NCI-H748 (cell line): ENCODE measurements around the gene REEP3.
"Not testable (repeated sequence)": the region's sequence is repeated elsewhere in the genome, so short reads cannot be mapped to it uniquely, and the experiment has no call there.

Source experiments
- DNase-seq: peaks from one replicate; lab custom pipeline; 2025; ENCODE audit not compliant: unreplicated experiment; lab: John Stamatoyannopoulos, UW

Gene REEP3

DNA sequence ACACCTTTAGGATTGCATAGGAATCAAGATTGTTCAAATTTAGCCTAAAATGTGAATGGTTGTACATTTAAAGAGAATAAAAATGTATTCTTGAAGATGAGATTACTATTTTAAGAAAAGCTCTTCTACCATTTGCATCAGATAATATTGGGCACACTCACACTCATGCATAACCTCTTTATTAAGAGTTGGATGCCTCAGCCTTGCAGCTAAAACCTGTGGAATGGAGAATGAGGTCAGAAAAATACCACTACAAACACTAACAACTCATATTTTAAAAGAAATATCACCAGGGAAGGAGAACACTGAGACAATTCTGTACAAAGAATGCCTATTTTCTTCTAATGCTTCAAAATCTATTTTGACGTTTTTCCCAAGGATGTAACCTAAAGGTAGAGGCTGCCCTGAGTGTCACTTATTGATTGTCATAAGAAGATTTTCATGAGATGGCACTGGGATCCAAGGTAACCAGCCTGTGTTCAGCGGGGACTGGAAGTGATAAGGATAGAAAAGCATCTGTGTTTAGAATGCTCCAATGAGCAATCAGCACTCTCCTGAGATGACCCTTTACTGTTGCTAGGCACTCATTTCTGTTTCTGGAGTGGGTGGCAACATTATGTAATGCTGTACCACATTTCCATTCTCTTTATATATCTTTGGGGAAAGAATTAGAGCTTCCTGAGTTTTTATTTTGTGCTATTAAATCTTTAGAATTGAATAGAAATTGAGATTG, 26.6 kb downstream of the REEP3 start:
- peak; percentile 25 for DNase-seq

DNA sequence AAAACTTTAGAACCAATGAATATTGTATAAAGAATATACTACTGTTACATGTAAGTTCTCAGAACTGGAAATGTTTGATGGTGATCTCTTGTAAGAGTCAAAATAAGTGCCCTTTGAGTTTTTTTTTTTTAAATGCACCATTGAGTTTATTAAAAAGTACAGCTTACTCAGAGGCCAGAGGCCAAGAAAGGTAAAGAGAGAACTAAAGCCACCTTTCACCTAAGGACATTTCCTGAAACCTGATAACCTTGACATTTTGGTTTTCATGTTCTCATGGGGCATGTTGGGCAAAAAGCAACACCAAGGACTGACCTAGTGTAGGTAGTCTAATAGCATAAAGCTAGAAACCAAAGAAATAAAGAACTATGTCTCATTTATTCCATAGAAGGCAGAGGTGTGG, 27.7 kb downstream of the REEP3 start:
- DNase-seq, result no peak

DNA sequence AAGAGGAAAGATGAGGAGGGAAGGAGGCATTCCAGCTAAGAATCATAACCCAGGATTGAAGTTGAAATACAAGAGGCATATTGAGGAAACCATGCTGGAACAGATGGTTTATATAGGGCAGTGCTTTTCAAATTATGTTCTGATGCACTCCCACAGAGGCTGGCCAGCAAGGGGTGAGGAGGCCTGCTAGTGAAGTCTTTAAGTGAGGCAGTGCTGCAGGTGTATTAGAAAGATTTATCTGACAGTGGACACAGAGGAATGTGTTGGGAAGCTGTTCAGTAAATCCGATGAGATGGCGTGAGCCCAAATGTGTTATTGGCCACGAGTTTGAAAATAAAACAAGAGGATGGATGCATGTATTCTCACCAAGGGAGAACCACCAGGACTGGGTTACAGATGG, 28.6 kb downstream of the REEP3 start:
- DNase-seq, result no peak

DNA sequence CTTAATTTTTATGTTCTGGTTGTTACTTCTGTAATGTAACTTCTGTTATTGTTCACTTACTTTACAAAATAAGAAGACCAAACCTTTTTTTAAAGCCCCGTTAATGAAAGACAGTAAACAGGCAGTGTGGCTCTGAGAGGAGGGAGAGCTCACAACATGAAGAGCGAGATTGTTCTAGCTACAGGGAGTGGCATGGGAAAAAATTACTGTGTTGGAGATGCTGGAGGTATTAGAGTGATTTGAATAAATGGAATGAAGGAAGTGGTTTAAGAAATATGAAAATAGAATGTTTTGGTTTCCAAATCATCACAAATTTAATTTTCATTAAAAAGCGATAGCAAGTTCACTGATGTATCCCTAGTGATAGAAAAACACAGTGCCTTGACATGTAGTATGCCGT, 31.8 kb downstream of the REEP3 start:
- no peak for DNase-seq

DNA sequence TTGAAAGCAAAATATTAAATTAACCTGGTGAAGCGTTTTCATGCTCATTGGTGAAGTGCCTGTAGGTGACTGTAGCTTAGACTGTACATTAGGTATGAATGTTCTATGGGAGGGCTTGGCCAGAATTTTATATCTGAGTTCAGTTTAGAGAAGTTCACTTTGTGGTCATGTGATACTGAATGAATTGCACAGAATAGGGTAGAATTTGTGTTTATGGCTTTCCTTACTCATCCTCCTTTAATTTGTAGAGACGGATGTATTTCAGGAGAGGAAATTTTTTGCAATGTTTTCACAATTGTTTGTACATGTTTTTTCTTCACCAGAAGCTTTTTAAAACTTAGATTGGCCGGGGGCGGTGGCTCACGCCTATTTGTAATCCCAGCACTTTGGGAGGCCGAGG, 32.3 kb downstream of the REEP3 start:
- DNase-seq, result no peak

DNA sequence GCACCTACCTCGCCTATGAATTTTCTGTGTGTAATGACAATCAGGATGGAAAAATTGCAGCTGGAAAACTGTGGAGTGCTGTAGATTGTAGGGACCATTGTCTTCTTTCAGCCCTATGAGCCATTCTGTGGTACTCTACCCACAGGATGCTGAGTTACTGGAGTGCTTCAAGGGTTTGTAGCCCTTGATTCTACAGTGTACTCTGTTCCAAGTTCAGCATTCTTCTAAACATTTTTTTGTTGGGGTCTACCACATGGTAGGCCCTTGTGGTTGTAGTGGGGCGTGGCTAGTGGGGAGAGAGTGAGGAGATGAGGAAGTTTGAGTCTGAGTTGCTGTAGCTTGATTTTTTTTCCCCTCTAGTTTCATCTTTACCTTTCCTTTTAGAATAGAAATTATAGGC, 33.5 kb downstream of the REEP3 start:
- no peak for DNase-seq

DNA sequence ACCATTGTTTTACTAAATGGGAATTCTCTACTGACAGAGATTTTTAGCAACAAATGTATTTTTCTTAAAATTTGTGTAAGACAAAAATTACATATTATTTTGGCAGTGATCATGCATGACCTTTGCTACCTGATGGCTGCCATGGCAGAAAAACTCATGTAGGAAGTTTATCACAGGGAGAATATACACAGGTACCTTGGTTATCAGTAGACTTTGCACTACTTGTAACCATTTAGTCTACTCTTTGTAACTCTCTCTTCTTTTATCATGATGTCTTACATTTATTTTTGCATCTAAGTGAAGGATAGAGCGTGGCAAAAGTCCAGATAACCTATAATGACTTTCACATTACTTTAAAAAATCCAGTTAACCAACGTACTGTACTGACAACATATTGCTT, 34.1 kb downstream of the REEP3 start:
- DNase-seq, result no peak

DNA sequence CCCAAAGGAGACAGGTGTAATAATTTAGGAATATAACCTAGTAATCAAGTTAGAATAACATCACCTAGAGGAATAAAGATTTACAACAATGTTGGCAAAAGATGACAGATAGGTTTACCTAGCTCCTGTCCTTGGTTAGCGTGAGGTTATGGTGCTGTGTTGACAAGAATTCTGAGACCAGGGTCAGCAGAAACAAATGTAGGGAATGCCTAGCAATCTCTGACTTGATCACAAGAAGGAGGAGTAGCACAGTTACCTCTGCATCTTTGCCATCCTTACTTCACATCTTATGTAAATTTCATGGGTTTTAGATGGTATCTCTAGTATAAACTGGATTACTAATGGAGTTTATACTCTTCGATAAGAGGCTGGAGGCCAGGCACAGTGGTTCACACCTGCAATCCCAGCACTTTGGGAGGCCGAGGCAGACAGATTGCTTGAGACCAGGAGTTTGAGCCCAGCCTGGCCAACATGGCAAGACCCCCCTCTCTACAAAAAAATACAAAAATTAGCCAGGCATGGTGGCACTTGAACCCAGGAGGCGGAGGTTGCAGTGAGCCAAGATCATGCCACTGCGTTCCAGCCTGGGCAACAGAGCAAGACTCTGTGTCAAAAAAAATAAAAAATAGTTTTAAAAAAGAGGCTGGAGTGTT, 37.1 kb downstream of the REEP3 start:
- DNase-seq, result no peak

DNA sequence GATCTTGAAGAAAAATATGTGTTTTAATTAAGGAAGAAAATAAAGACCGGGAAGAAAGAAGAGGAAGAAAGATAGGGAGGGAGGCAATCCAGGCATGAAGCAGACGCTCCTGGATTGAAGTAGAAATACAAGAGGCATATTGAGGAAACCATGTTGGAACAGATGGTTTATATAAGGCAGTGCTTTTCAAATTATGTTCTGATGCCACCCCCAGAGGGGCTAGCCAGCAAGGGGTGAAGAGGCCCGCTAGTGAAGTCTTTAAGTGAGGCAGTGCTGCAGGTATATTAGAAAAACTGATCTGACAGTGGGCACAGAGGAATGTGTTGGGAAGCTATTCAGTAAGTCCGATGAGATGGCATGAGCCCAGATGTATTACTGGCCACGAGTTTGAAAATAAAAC, 40.1 kb downstream of the REEP3 start:
- DNase-seq, result no peak

DNA sequence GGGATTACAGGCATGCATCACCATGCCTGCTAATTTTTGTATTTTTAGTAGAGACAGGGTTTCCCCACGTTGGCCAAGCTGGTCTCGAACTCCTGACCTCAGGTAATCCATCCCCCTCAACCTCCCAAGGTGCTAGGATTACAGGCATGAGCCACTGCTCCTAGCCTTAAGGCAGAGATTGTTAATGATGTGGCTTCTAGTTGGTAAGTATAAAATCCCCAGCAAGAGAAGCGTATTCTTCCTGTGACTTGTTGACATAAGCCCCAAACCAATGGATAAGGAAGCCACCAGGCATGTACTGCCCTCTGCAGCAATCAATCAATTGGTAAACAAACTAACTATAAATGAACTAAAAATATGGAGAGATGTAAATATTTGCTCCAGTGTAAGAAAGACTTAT, 41.2 kb downstream of the REEP3 start:
- DNase-seq, result no peak

DNA sequence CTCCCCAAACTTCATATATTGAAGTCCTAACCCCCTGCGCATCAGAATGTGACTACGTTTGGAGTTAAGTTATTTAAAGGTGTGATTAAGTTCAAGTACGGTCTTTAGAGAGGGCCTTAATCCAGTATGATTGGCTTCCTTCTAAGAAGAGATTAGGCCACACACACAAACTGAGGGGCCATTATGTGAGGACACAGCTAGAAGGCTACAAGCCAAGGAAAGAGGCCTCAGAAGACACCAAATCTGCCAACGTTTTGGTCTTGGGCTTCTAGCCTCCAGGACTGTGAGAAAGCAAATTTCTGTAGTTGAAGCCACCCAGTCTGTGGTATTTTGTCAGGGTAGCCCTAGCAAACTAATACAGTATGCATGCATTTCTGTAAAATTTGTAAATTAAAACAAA, 41.7 kb downstream of the REEP3 start:
- no peak for DNase-seq

DNA sequence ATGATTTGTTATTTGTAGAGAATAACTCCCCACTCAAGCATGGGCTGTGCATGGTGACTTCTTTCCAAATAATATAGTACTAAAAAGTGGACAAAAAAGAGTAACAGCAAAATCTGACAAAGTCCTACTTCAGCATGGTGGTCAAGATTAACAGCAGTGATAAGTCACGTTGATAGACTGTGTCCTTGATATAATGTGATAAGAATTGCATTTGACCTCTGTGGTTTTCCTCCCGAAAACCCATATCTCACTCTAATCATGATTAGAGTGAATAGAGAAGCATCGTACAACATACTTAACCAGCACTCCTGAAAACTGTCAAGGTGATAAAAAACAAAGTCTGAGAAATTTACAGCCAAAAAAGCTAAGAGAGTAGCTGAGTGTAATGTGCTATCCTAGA, 42.4 kb downstream of the REEP3 start:
- DNase-seq, result no peak

DNA sequence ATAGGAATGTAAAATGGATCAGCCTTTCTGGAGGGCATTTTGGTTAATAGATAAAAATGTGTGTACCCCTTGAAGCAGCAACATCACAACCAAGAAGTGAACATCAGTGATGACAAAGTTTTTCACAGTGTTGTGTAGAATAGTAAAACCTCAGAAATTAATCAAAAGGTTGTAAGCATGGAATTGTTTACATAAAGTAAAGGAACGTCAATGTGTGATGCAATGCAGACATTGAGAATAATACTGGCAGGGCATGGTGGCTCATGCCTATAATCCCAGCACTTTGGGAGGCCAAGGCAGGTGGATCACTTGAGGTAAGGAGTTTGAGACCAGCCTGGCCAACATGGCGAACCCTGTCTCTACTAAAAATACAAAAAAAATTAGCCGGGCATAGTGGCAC, 43.5 kb downstream of the REEP3 start:
- DNase-seq, result not testable (repeated sequence)

DNA sequence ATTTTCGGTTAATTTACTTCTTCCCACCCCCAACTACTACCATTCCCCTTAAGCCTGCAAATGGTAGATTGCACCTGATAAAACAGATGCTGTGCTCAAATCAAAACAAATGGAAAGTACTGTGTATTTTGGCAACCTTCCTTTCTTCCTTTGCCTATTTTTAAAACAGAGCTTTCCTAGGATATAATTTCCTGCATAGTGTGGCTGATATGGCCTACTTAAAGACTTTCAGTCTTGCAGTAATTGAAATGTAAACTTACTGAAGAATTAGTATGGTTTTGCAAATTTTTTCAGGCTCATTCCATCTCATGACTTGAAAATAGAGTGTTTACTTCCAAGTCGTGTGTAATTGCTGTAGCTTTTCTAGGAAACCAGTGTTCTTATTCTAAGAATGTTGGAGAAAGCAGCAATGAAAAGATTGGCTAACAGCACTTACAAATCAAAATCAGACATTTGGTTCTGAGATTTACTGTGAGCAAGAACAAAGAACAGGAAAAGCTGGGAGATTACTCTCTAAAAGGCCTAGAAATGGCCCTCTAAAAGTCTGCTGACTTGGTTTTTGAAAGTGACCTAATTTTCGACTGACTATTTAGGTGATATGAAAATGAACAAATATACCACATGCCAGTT, 52.0 kb downstream of the REEP3 start:
- peak; percentile 38 for DNase-seq

DNA sequence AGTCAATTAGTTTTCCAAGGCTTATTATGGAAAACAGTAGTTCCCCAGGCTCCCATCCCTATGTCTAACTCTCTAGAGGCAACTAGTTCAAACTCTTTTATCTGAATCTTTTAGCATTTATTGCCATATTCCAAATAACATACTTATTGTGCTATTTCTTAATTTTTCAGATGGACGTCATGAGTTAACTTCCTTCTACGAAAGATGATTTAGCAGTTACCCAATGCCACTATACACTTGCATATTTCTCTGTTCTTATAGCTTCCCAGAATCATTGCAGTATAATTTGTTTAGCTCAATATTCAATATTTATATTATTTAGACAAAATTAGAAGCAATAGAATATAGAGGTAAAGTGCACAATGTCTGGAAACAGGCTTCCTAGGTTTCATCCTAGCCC, 52.8 kb downstream of the REEP3 start:
- DNase-seq, result no peak

DNA sequence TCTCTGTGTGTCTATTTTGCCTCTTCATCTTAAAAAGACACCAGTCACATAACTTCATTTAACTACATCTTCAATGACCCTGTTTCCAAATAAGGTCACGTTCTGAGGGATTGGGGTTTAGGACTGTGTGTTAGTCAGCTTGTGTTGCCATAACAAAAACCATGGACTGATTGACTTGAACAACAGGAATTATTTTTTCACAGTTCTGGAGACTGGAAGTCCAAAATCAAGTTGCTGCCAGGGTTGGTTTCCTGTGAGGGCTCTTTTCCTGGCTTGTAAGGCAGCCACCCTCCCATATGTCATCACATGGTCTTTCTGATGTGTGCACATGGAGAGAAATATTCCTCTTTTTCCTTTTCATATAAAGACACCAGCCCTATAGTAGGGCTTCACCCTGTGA, 55.3 kb downstream of the REEP3 start:
- no peak for DNase-seq

DNA sequence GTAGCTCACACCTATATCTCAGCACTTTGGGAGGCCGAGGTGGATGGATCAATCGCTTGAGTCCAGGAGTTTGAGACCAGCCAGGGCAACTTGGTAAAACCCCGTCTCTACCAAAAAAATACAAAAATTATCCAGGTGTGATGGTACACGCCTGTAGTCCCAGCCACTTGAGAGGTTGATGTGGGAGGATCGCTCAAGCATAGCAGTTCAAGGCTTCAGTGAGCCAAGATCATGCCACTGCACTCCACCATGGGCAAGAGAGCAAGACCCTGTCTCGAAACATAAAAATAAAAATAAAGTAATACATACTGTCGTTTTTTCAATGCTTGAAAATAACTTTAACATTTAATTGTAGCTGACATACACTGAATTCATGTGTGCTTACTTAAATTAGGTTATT, 57.3 kb downstream of the REEP3 start:
- DNase-seq, result no peak

DNA sequence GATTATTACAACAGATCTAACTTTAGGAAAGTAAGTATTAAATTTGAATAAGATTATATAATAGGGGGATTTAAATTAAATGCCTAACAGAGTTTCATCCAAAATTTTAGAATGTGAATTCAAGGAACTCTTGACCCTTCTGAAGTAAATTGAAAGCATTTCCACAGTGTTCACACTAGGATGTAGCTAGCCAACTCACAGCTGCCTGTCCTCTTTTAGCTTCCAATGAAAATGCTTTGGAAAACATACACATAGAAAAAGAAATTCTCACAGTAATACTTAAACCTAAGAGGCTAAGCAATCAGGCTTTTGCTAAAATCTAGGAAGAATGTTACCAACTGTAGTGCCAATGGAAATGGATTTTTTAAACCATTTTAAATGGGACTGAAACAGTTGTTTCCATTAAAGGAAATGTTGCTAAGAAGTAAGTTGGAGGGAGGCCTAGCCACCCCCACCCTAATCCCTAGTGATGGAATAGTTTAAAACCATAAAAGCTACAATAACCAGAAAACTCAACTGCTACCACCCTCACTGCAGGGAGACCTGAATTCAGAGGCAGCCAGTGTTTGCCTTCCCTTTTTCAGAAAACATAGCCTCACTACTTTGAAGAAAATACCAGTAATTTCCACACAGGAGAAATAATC, 58.3 kb downstream of the REEP3 start:
- DNase-seq, result no peak

DNA sequence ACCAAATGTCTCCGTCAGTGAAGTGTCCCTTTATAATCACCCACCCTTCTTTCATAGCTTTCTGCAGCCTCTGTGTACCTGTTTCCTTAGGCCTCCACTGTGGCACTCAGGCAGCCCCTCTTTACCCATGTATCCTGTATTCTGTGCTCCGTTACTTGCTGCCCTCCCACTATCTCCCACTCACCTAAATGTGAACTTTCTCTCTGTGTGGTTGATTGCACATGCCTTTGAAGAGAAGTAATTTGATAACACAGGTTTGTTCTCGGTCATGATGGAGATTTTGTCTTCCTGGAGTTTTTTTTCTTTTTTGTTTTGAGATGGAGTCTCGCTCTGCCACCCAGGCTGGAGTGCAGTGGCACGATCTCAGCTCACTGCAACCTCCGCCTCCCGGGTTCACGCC, 61.5 kb downstream of the REEP3 start:
- DNase-seq, result no peak

DNA sequence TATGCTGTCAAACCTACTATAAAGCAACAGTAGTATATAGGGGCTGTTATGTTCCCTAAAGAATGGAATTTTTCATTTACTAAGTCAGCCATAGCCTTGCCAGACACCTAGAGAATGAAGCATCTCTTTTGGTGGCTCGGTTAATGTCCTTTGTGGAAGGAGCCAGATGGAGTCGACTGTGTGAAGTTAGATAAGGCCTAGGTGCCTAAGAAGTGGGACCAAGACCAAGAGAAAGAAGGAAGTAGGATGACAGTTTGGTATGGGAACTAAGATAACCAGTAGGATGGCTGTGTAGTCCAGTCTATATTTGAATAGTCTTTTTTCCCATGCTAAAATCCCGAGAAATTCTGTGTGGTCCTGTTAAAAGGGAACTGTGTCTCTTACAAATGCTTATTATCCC, 62.2 kb downstream of the REEP3 start:
- no peak for DNase-seq

DNA sequence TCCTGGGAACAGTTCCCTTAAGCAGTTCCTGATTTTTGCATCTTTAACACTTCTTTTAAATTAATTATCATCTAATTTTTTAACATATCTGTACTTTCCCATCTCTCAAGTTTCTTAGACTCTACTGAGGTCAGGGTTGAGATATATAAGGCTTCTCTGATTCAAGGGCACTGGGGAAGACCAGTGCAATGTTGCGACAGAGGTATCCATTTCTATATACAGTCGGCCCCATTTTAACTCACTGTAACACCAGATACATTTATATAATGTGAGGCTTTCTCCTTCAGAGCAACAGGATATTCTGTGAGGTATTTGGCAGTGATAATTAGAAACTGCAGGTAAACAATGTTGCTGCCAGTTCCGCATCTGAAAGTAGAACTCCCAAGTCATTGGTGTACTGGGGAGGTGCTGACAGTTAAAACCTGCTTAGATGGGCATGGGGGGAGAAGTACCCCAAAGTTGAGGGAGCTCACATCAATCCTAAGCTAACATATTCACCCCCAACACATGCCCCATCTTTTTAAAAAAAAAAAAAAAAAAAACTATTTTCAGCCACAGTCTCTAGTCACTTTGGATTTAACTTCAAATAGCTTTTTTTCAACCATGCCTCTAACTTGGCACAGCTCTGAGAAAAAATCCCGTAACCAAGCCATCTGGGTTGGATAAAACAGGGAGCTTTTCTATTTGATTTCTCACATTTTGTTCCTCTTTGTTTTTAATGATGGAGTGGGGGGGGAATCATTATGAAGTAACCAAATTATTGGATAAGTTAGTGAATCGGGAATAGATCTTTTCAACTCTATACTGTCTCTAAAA, 62.9 kb downstream of the REEP3 start:
- no peak for DNase-seq
